ENCODE data around the gene TREML1. TPM values are rescaled to one million over a fixed set of nuclear protein-coding genes. Genes with fewer than 3 reads are reported as not detected.

The TREML1 gene
- total and polyA plus RNA-seq, 7 experiments from 2014 or later = 3.2 TPM; not detected in 6

DNA sequence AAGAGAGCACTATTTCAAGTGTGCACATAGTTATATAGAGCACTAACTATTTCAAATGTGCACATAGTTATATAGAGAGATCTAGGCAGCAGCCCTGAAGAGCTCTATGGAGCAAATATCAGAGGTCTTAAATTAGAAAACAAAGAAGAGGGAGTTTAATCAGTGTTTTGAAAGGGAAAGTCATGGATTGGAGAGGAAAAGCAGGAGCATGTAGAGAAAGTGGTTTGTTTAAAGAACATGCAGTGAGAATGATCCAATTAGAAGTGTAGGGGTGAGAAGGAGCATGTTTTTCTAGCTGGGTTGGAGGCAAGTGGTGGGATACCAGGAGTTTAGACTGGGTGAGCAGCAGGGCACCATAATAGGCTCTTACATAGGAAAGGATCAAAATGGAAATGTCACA, 17.2 kb downstream of the TREML1 start:
- Mint-ChIP-seq H3K4me1 (peaks cover 0 to 5% (median 0%) of the 10 kb centered on the region in 7 donors), H3K4me3 (no peak overlapping the region), H3K9me3 (no peaks in the 10 kb centered on the region), H3K27ac (no peak overlapping the region), H3K27me3 (no peaks in the 10 kb centered on the region), H3K36me3 (peaks cover 6 to 52% (median 40%) of the 10 kb centered on the region in 5 donors)
- H3K4me1 ChIP-seq (ENCODE audit: control insufficient read depth in 2 of 2, insufficient read depth in 2 of 2, low read length in 2 of 2) = no peaks in the 10 kb centered on the region
- POLR2A ChIA-PET = no interaction called here
- H3K27me3 ChIP-seq (ENCODE audit: control insufficient read depth in 2 of 2, insufficient read depth in 2 of 2, low read length in 2 of 2) = no peaks in the 10 kb centered on the region
- DNase-seq = no peak
- H3K27ac ChIP-seq (ENCODE audit: low read depth, low read length) = no peak overlapping the region
- no peak overlapping the region for H3K4me3 ChIP-seq (ENCODE audit: low read length)
- H3K9me3 ChIP-seq (ENCODE audit: control insufficient read depth in 2 of 3, low read length in 3 of 3) = no peaks in the 10 kb centered on the region
- CTCF ChIA-PET = interaction anchor here (0.7 kb wide), 1 partner anchor 45 kb away, joined by 3 read pairs; no protein-coding TSS in a partner anchor
- no peak for ATAC-seq
- H3K36me3 ChIP-seq (ENCODE audit: control insufficient read depth in 2 of 3, insufficient read depth in 3 of 3, low read length in 3 of 3) = peaks cover 0 to 23% (median 0%) of the 10 kb centered on the region in 3 experiments
- intact Hi-C loops (cut with micrococcal nuclease) = no loop called here

DNA sequence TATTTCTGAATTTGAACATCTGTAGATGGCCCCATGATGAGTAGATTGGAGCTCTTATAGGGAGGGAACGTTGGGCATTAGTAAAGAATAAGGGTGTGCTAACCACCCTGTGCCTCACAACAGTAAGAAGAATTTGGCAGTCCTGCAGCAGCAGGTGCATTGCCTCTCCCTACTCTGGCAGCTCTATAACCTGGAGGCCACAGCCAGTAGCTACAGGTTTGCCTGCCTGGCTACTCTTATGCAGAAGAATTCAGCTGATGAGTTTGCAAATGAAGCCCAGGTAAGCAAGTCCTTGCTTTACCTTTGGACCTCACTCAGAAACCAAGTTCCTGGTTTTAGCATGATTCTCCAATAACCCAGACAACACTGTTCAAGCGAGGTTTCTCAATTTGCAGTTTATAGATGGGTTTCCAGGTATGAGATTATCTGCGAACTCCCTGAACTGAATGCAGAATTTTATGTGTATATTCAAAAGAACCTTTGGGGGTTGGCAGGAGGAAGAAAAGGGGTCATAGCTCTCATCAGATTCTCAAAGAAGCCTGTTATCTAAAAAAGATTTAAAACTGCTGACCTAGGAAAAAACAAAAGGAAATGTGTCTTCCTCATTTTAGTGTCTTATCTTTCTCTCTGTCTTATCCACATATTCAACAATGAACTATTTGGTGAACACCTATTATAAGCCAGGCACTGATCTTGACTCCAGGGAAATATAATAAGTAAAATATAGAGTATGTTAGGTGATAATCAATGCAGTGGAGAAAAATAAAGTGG, 18.9 kb downstream of the TREML1 start:
- H3K27ac ChIP-seq (ENCODE audit: low read depth, low read length) = no peak overlapping the region
- POLR2A ChIA-PET = no interaction called here
- no peaks in the 10 kb centered on the region for H3K9me3 ChIP-seq (ENCODE audit: control insufficient read depth in 2 of 3, low read length in 3 of 3)
- H3K4me1 ChIP-seq (ENCODE audit: control insufficient read depth in 2 of 2, insufficient read depth in 2 of 2, low read length in 2 of 2) = no peaks in the 10 kb centered on the region
- peaks cover 0 to 2% (median 0%) of the 10 kb centered on the region in 11 donors for H3K9me3 Mint-ChIP-seq
- no peak overlapping the region for H3K4me3 ChIP-seq (ENCODE audit: low read length)
- ATAC-seq (no peak), DNase-seq (no peak)
- no peak overlapping the region for H3K4me3 Mint-ChIP-seq
- H3K36me3 ChIP-seq (ENCODE audit: control insufficient read depth in 2 of 3, insufficient read depth in 3 of 3, low read length in 3 of 3) = peaks cover 0 to 23% (median 0%) of the 10 kb centered on the region in 3 experiments
- intact Hi-C loops (cut with micrococcal nuclease) = no loop called here
- peaks cover 5 to 49% (median 36%) of the 10 kb centered on the region in 5 donors for H3K36me3 Mint-ChIP-seq
- no peak overlapping the region for H3K27ac Mint-ChIP-seq
- H3K27me3 ChIP-seq (ENCODE audit: control insufficient read depth in 2 of 2, insufficient read depth in 2 of 2, low read length in 2 of 2) = no peaks in the 10 kb centered on the region
- CTCF ChIA-PET = no interaction called here
- no peaks in the 10 kb centered on the region for H3K27me3 Mint-ChIP-seq
- H3K4me1 Mint-ChIP-seq = peaks cover 0 to 5% (median 0%) of the 10 kb centered on the region in 7 donors

DNA sequence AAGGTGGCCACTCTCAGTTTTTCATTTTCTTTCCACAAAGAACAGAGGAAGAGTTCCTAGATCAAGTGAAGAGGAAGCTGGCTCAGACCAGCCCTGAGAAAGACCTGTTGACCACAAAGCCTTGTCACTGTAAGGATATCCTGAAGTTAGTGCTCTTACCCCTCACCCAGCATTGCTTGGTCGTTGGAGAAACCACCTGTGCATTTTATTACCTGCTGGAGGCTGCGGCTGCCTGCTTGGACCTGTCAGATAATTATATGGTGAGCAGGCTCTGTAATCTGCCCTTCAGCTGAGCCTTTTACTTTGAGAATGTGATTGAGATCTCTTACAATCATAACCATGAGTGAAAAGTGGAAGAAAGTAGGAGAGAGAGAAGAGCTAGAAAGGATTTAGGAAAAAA, 21.9 kb downstream of the TREML1 start:
- Mint-ChIP-seq H3K27me3 (no peaks in the 10 kb centered on the region), H3K9me3 (peaks cover 0 to 3% (median 0%) of the 10 kb centered on the region in 11 donors), H3K36me3 (peaks cover 6 to 39% (median 32%) of the 10 kb centered on the region in 5 donors), H3K27ac (peak overlapping the region in 1 of 9 donors; percentile 36), H3K4me1 (peaks cover 0 to 5% (median 0%) of the 10 kb centered on the region in 7 donors), H3K4me3 (no peak overlapping the region)
- no peak for DNase-seq
- intact Hi-C loops (cut with micrococcal nuclease) = no loop called here
- Histone ChIP-seq H3K27ac (ENCODE audit: low read depth, low read length) (no peak overlapping the region), H3K36me3 (ENCODE audit: control insufficient read depth in 2 of 3, insufficient read depth in 3 of 3, low read length in 3 of 3) (peaks cover 0 to 17% (median 0%) of the 10 kb centered on the region in 3 experiments), H3K4me3 (ENCODE audit: low read length) (no peak overlapping the region), H3K9me3 (ENCODE audit: control insufficient read depth in 2 of 3, low read length in 3 of 3) (no peaks in the 10 kb centered on the region), H3K27me3 (ENCODE audit: control insufficient read depth in 2 of 2, insufficient read depth in 2 of 2, low read length in 2 of 2) (no peaks in the 10 kb centered on the region), H3K4me1 (ENCODE audit: control insufficient read depth in 2 of 2, insufficient read depth in 2 of 2, low read length in 2 of 2) (no peaks in the 10 kb centered on the region)
- no peak for ATAC-seq
- ChIA-PET CTCF (no interaction called here), POLR2A (no interaction called here)

GRCh38 chr6:41125282-41125681, 28.9 kb downstream of the TREML1 start:
- H3K27me3 ChIP-seq (ENCODE audit: control insufficient read depth in 2 of 2, insufficient read depth in 2 of 2, low read length in 2 of 2) = no peaks in the 10 kb centered on the region
- no peak overlapping the region for H3K4me3 ChIP-seq (ENCODE audit: low read length)
- DNase-seq (no peak), ATAC-seq (no peak)
- H3K4me1 ChIP-seq (ENCODE audit: control insufficient read depth in 2 of 2, insufficient read depth in 2 of 2, low read length in 2 of 2) = no peaks in the 10 kb centered on the region
- H3K27ac ChIP-seq (ENCODE audit: low read depth, low read length) = no peak overlapping the region
- Mint-ChIP-seq H3K36me3 (peaks cover 9 to 44% (median 35%) of the 10 kb centered on the region in 5 donors), H3K27me3 (no peaks in the 10 kb centered on the region), H3K4me3 (no peak overlapping the region), H3K9me3 (peaks cover 0 to 3% (median 0%) of the 10 kb centered on the region in 11 donors), H3K27ac (no peak overlapping the region), H3K4me1 (no peaks in the 10 kb centered on the region)
- CTCF ChIA-PET = no interaction called here
- intact Hi-C loops (cut with micrococcal nuclease) = no loop called here
- H3K36me3 ChIP-seq (ENCODE audit: control insufficient read depth in 2 of 3, insufficient read depth in 3 of 3, low read length in 3 of 3) = peaks cover 0 to 15% (median 0%) of the 10 kb centered on the region in 3 experiments
- no peaks in the 10 kb centered on the region for H3K9me3 ChIP-seq (ENCODE audit: control insufficient read depth in 2 of 3, low read length in 3 of 3)
- POLR2A ChIA-PET = no interaction called here

- intact Hi-C loops (cut with micrococcal nuclease) = no loop called here
- H3K27me3 Mint-ChIP-seq = no peaks in the 10 kb centered on the region
- H3K9me3 ChIP-seq (ENCODE audit: control insufficient read depth in 2 of 3, low read length in 3 of 3) = no peaks in the 10 kb centered on the region
- H3K9me3 Mint-ChIP-seq = peaks cover 0 to 3% (median 0%) of the 10 kb centered on the region in 11 donors
- H3K27me3 ChIP-seq (ENCODE audit: control insufficient read depth in 2 of 2, insufficient read depth in 2 of 2, low read length in 2 of 2) = no peaks in the 10 kb centered on the region
- no peak for DNase-seq
- peak overlapping the region in 1 of 9 donors; percentile 58 for H3K27ac Mint-ChIP-seq
- POLR2A ChIA-PET = no interaction called here
- H3K4me1 ChIP-seq (ENCODE audit: control insufficient read depth in 2 of 2, insufficient read depth in 2 of 2, low read length in 2 of 2) = no peaks in the 10 kb centered on the region
- H3K4me1 Mint-ChIP-seq = no peaks in the 10 kb centered on the region
- H3K36me3 ChIP-seq (ENCODE audit: control insufficient read depth in 2 of 3, insufficient read depth in 3 of 3, low read length in 3 of 3) = peaks cover 0 to 18% (median 0%) of the 10 kb centered on the region in 3 experiments
- no peak overlapping the region for H3K4me3 ChIP-seq (ENCODE audit: low read length)
- CTCF ChIA-PET = no interaction called here
- no peak overlapping the region for H3K4me3 Mint-ChIP-seq
- no peak for ATAC-seq
- H3K36me3 Mint-ChIP-seq = peaks cover 9 to 54% (median 35%) of the 10 kb centered on the region in 5 donors
- no peak overlapping the region for H3K27ac ChIP-seq (ENCODE audit: low read depth, low read length)
Observed at GRCh38 chr6:41122918-41123317, 31.2 kb downstream of the TREML1 start.

DNA sequence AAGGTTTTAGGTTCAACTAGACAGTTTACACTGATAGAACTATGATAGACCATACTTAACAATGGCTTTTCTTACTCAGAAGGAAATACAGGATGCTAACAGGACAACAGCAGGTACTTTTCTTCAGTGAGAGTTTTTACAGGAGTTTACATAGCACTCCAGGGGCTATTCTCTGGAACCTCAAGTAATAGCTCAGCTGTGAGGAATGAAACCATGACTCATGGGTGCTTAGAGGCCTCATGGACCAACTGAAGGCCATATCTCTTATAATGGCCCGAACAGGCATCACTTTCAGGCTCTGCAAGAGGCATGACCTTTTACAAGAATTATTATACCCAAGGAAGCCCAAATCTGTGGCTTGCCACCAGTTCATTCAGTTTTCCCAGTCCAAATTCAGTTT, 31.8 kb downstream of the TREML1 start:
- Mint-ChIP-seq H3K27me3 (no peaks in the 10 kb centered on the region), H3K4me3 (no peak overlapping the region), H3K4me1 (no peaks in the 10 kb centered on the region), H3K9me3 (peaks cover 0 to 2% (median 0%) of the 10 kb centered on the region in 11 donors), H3K36me3 (peaks cover 7 to 57% (median 34%) of the 10 kb centered on the region in 5 donors), H3K27ac (no peak overlapping the region)
- ChIA-PET CTCF (no interaction called here), POLR2A (no interaction called here)
- H3K27me3 ChIP-seq (ENCODE audit: control insufficient read depth in 2 of 2, insufficient read depth in 2 of 2, low read length in 2 of 2) = no peaks in the 10 kb centered on the region
- H3K36me3 ChIP-seq (ENCODE audit: control insufficient read depth in 2 of 3, insufficient read depth in 3 of 3, low read length in 3 of 3) = peaks cover 0 to 18% (median 0%) of the 10 kb centered on the region in 3 experiments
- no peaks in the 10 kb centered on the region for H3K9me3 ChIP-seq (ENCODE audit: control insufficient read depth in 2 of 3, low read length in 3 of 3)
- ATAC-seq = no peak
- intact Hi-C loops (cut with micrococcal nuclease) = no loop called here
- no peak overlapping the region for H3K27ac ChIP-seq (ENCODE audit: low read depth, low read length)
- no peak overlapping the region for H3K4me3 ChIP-seq (ENCODE audit: low read length)
- no peak for DNase-seq
- H3K4me1 ChIP-seq (ENCODE audit: control insufficient read depth in 2 of 2, insufficient read depth in 2 of 2, low read length in 2 of 2) = no peaks in the 10 kb centered on the region

DNA sequence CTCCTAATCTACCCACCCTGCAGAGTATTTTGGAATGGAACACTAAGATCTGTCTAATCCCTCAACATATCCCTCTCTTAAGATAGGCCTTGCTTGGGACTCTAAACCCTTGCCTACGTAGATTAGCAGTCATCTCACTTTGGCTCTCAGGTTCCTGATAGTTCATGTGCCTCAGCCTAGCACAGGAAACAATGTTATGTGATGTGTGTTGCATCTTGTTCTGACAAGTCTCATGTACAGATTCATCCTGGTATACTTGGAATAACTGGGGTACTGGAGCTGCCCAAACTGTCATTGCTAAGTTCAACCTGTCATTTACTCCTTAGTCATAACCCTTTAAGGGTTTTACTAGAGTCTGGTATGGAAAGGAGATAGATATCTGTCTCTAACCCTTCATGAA, 34.1 kb downstream of the TREML1 start:
- ATAC-seq (no peak), DNase-seq (no peak)
- intact Hi-C loops (cut with micrococcal nuclease) = no loop called here
- H3K9me3 ChIP-seq (ENCODE audit: control insufficient read depth in 2 of 3, low read length in 3 of 3) = no peaks in the 10 kb centered on the region
- H3K4me1 ChIP-seq (ENCODE audit: control insufficient read depth in 2 of 2, insufficient read depth in 2 of 2, low read length in 2 of 2) = no peaks in the 10 kb centered on the region
- POLR2A ChIA-PET = no interaction called here
- peaks cover 0 to 18% (median 0%) of the 10 kb centered on the region in 3 experiments for H3K36me3 ChIP-seq (ENCODE audit: control insufficient read depth in 2 of 3, insufficient read depth in 3 of 3, low read length in 3 of 3)
- Mint-ChIP-seq H3K36me3 (peaks cover 3 to 59% (median 29%) of the 10 kb centered on the region in 5 donors), H3K9me3 (no peaks in the 10 kb centered on the region), H3K4me1 (no peaks in the 10 kb centered on the region), H3K27ac (no peak overlapping the region), H3K4me3 (no peak overlapping the region), H3K27me3 (no peaks in the 10 kb centered on the region)
- no peak overlapping the region for H3K4me3 ChIP-seq (ENCODE audit: low read length)
- no peaks in the 10 kb centered on the region for H3K27me3 ChIP-seq (ENCODE audit: control insufficient read depth in 2 of 2, insufficient read depth in 2 of 2, low read length in 2 of 2)
- no peak overlapping the region for H3K27ac ChIP-seq (ENCODE audit: low read depth, low read length)
- CTCF ChIA-PET = no interaction called here
